ENCODE measurements around the gene MOB2.

DNA sequence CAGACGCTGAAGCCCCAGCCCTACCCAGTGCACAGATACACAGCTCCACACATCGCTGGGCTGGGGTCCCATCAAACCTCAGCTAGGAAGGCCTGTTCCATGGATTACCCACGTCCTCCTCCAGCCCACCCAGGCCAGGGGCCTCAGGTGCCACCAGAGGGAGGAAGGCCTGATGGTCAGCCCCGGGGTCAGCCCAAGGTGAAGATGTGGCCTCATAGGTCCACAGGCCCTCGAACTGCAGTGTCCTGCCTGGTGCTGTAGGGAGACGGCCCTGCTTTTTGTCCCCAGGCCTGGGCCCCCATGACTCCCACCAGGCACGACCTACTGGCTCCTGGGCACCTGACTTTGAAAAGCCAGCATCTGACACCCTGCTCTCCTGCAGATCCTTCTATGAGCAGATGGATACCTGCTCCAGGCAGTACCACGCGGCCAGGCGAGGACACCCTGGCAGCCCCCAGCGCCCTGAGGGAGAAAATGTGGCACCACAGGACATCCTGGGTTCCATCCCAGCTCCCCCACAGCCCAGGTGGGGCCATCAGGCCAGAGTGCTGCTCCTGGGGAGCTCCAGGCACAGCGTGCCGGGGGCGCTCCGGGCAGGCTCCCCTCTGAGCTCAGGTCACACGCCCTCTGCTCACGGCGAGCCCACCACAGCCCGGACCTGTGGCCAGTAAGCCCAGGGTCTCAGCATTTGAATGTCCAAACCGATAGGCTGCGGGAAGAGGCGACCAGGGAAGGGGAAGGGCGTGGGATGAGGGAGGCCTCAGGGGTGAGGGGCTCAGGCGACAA is 15.8 kb upstream of the MOB2 start:
- no peak for TF ChIP-seq PAX5 (IDR thresholded peaks at IDR 0.05; ENCODE audit: insufficient read depth, low read length, severe bottlenecking)
- no peak for TF ChIP-seq SPI1 (IDR thresholded peaks at IDR 0.05; ENCODE audit: low read depth, low read length)
- TF ChIP-seq POLR2A (IDR thresholded peaks at IDR 0.05; ENCODE audit: low read depth, low read length), result no peak
- no peak for TF ChIP-seq TAF1 (IDR thresholded peaks at IDR 0.05; ENCODE audit: low read depth, low read length)
- no peak for TF ChIP-seq POLR2AphosphoS5 (IDR thresholded peaks at IDR 0.05; ENCODE audit: low read depth, low read length)
